Stomach smooth muscle (tissue), 2 donors: Measurements from ENCODE around the gene FBH1.
"Not testable (repeated sequence)": the region's sequence is repeated elsewhere in the genome, so short reads cannot be mapped to it uniquely, and the experiment has no call there.

Experiments
- H3K27ac ChIP-seq: one replicate; pipeline ENCODE4 v1.7.0; 2013; ENCODE audit warnings: mild to moderate bottlenecking, low read length, inconsistent platforms
- H3K27me3 ChIP-seq, 2 donors: one replicate each; pipeline ENCODE4 v1.7.0; 2013; ENCODE audit warnings: low read length in 2 of 2; ENCODE audit not compliant: insufficient read depth in 2 of 2, control insufficient read depth in 1 of 2
- H3K36me3 ChIP-seq, 2 donors: one replicate each; pipeline ENCODE4 v1.7.0; 2013; ENCODE audit warnings: low read length in 2 of 2; ENCODE audit not compliant: control insufficient read depth in 2 of 2, insufficient read depth in 2 of 2
- H3K4me1 ChIP-seq: one replicate; pipeline ENCODE4 v1.7.0; 2013; ENCODE audit warnings: low read length; ENCODE audit not compliant: control insufficient read depth, insufficient read depth
- H3K4me3 ChIP-seq, 2 donors: one replicate each; pipeline ENCODE4 v1.7.0; 2013; ENCODE audit warnings: low read length in 2 of 2
- H3K9ac ChIP-seq, 2 donors: one replicate each; pipeline ENCODE4 v1.7.0; 2013; ENCODE audit warnings: low read length in 2 of 2, mild to moderate bottlenecking in 1 of 2
- H3K9me3 ChIP-seq, 2 donors: one replicate each; pipeline ENCODE4 v1.7.0; 2013; ENCODE audit warnings: low read length in 2 of 2; ENCODE audit not compliant: control insufficient read depth in 2 of 2
- donor health status: healthy.
- donor health status: Pancreatic carcinoma.

The FBH1 gene

GRCh38 chr10:5858811-5859210, 31.2 kb upstream of the FBH1 start:
- Histone ChIP-seq H3K27me3 (no peaks in the 10 kb centered on the region), H3K9ac (no peak overlapping the region)

GRCh38 chr10:5860066-5860465, 30.0 kb upstream of the FBH1 start:
- Histone ChIP-seq H3K4me1 (no peaks in the 10 kb centered on the region), H3K27me3 (no peaks in the 10 kb centered on the region), H3K9me3 (no peaks in the 10 kb centered on the region), H3K36me3 (no peaks in the 10 kb centered on the region), H3K9ac (no peak overlapping the region), H3K27ac (no peak overlapping the region), H3K4me3 (no peak overlapping the region)

More at GRCh38 chr10:5858811-5859210, 31.2 kb upstream of the FBH1 start:
- Histone ChIP-seq H3K36me3 (no peaks in the 10 kb centered on the region), H3K27ac (no peak overlapping the region), H3K4me3 (no peak overlapping the region), H3K9me3 (no peaks in the 10 kb centered on the region), H3K4me1 (no peaks in the 10 kb centered on the region)

DNA sequence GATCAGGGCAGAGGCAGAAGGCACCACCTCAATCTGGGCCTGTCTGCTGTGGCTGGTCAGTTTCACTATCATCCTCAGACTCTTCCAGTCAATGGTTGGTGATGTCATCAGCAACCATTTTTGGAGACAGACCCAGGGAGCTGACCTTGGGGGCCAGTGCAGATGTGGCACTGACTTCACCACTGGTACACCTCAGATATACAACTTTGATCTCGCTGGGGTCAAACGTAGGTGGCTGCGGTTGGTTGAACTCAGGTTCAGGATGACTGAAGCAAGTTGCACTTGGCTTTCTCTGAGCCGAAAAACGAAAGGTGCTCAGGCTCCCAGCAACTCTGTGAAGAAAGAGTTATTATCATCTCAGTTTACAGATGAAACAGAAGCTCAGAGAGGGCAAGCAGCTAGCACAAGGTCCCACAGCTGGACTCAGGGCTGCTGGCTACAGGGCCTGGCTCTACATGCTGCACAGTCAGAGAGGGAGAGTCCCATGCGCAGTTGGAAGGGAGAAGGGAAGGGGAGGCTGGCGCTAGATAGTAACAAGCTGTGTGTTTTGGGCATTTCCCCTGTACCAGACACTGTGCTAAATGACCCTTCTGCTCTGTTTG, 27.6 kb upstream of the FBH1 start:
- no peaks in the 10 kb centered on the region for H3K36me3 ChIP-seq

GRCh38 chr10:5862981-5863685, 26.9 kb upstream of the FBH1 start:
- H3K36me3 ChIP-seq, H3K4me3 ChIP-seq, H3K9me3 ChIP-seq, H3K27me3 ChIP-seq, H3K9ac ChIP-seq, H3K4me1 ChIP-seq, H3K27ac ChIP-seq: not testable (repeated sequence)

More for the DNA sequence above, 27.6 kb upstream of the FBH1 start:
- H3K4me1 ChIP-seq: no peaks in the 10 kb centered on the region
- H3K9ac ChIP-seq: no peak overlapping the region
- H3K4me3 ChIP-seq: no peak overlapping the region
- H3K27me3 ChIP-seq: no peaks in the 10 kb centered on the region
- no peaks in the 10 kb centered on the region for H3K9me3 ChIP-seq
- no peak overlapping the region for H3K27ac ChIP-seq

GRCh38 chr10:5866451-5867081, 23.5 kb upstream of the FBH1 start:
- not testable (repeated sequence) for H3K9me3 ChIP-seq, H3K27ac ChIP-seq, H3K9ac ChIP-seq, H3K27me3 ChIP-seq, H3K4me3 ChIP-seq, H3K36me3 ChIP-seq, H3K4me1 ChIP-seq

- not testable (repeated sequence) for H3K4me3 ChIP-seq, H3K4me1 ChIP-seq, H3K36me3 ChIP-seq, H3K9me3 ChIP-seq, H3K9ac ChIP-seq, H3K27me3 ChIP-seq, H3K27ac ChIP-seq
Observed at GRCh38 chr10:5867091-5867615, 22.9 kb upstream of the FBH1 start.

- H3K9me3 ChIP-seq, H3K27me3 ChIP-seq, H3K4me1 ChIP-seq, H3K36me3 ChIP-seq, H3K27ac ChIP-seq, H3K9ac ChIP-seq, H3K4me3 ChIP-seq: not testable (repeated sequence)
Observed at GRCh38 chr10:5868383-5868782, 21.7 kb upstream of the FBH1 start.

GRCh38 chr10:5869156-5869555, 20.9 kb upstream of the FBH1 start:
- H3K4me1 ChIP-seq: no peaks in the 10 kb centered on the region
- H3K9ac ChIP-seq: no peak overlapping the region
- H3K4me3 ChIP-seq: no peak overlapping the region
- peaks cover 0 to 7% of the 10 kb centered on the region in 2 donors for H3K36me3 ChIP-seq
- peaks cover 0 to 2% of the 10 kb centered on the region in 2 donors for H3K9me3 ChIP-seq
- H3K27me3 ChIP-seq: no peaks in the 10 kb centered on the region
- H3K27ac ChIP-seq: no peak overlapping the region

GRCh38 chr10:5871596-5871995, 18.4 kb upstream of the FBH1 start:
- H3K4me1 ChIP-seq: no peaks in the 10 kb centered on the region
- H3K9me3 ChIP-seq: peaks cover 0 to 2% of the 10 kb centered on the region in 2 donors
- no peaks in the 10 kb centered on the region for H3K27me3 ChIP-seq
- peaks cover 10 to 21% of the 10 kb centered on the region in 2 donors for H3K36me3 ChIP-seq
- no peak overlapping the region for H3K27ac ChIP-seq
- no peak overlapping the region for H3K9ac ChIP-seq
- no peak overlapping the region for H3K4me3 ChIP-seq

DNA sequence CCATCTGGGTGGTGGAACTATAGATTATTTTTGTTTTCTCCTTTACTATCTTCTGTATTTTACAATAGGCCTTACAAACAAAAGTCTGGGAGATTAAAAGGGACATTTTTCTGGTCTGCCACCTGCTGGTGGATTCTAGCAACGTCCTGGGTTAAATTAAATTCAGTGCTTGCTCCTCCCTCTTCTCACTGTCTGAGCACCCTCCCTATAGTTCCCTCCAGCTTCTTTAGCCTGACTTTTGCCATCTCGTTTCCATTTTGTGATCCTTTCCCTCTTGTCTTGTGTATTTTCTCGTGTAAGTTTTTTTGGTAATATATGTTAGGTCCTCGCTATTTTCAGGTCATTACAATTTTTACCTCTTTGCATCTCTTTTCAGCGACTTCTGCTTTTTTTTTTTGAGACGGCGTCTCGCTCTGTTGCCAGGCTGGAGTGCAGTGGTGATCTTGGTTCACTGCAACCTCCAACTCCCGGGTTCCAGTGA, 16.5 kb upstream of the FBH1 start:
- H3K4me1 ChIP-seq: no peaks in the 10 kb centered on the region
- no peak overlapping the region for H3K9ac ChIP-seq
- no peak overlapping the region for H3K27ac ChIP-seq
- no peak overlapping the region for H3K4me3 ChIP-seq
- H3K36me3 ChIP-seq: peaks cover 20 to 30% of the 10 kb centered on the region in 2 donors
- H3K9me3 ChIP-seq: peaks cover 0 to 2% of the 10 kb centered on the region in 2 donors
- no peaks in the 10 kb centered on the region for H3K27me3 ChIP-seq
